ENCODE measurements around the gene SEMA5A. TPM values are rescaled to one million over a fixed set of nuclear protein-coding genes. Genes with fewer than 3 reads are reported as not detected.

The SEMA5A gene
- total RNA-seq, 4 donors from 2014 or later: 2.3 to 4.7 (median 3.7) TPM

GRCh38 chr5:9549941-9550340, 4.1 kb upstream of the SEMA5A start:
- peaks cover 0 to 31% of the 10 kb centered on the region in 2 donors for H3K36me3 ChIP-seq
- no peak overlapping the region for H3K27ac ChIP-seq
- 86 to 90% methylated on average over 5 of the region's 5 CpGs for WGBS, 2 donors (ENCODE audit: low coverage in 1 of 2)
- peaks cover 0 to 24% (median 10%) of the 10 kb centered on the region in 3 donors for H3K4me1 ChIP-seq
- no peaks in the 10 kb centered on the region for H3K9me3 ChIP-seq
- no peak overlapping the region for H3K4me3 ChIP-seq
- no peak for TF ChIP-seq CTCF (IDR thresholded peaks at IDR 0.05)
- peaks cover 6% of the 10 kb centered on the region for H3K27me3 ChIP-seq
- no peak for ATAC-seq

GRCh38 chr5:9547122-9547947, 1.5 kb upstream of the SEMA5A start:
- H3K27ac ChIP-seq: peak overlapping the region; percentile 2 to 90 (median 88)
- H3K4me3 ChIP-seq: peak overlapping the region; percentile 78 to 82
- no peak for TF ChIP-seq EP300 (IDR thresholded peaks at IDR 0.05)
- no peak for TF ChIP-seq CTCF (IDR thresholded peaks at IDR 0.05)
- no peak for TF ChIP-seq POLR2A (IDR thresholded peaks at IDR 0.05)
- no peak for TF ChIP-seq POLR2AphosphoS5 (IDR thresholded peaks at IDR 0.05)
- peaks cover 21% of the 10 kb centered on the region for H3K27me3 ChIP-seq
- H3K4me1 ChIP-seq: peaks cover 0 to 35% (median 13%) of the 10 kb centered on the region in 3 donors
- no peaks in the 10 kb centered on the region for H3K9me3 ChIP-seq
- 23 to 27% methylated on average over 6 of the region's 18 CpGs for WGBS, 2 donors (ENCODE audit: low coverage in 1 of 2)
- ATAC-seq: peak; percentile 3
- peaks cover 0 to 31% of the 10 kb centered on the region in 2 donors for H3K36me3 ChIP-seq

GRCh38 chr5:9545136-9545991, 511 bp downstream of the SEMA5A start:
- H3K27me3 ChIP-seq: peaks cover 29% of the 10 kb centered on the region
- peak; percentile 11 for ATAC-seq
- peaks cover 0 to 13% of the 10 kb centered on the region in 2 donors for H3K36me3 ChIP-seq
- peaks cover 0 to 35% (median 13%) of the 10 kb centered on the region in 3 donors for H3K4me1 ChIP-seq
- TF ChIP-seq POLR2A (IDR thresholded peaks at IDR 0.05) (no peak), CTCF (IDR thresholded peaks at IDR 0.05) (no peak), POLR2AphosphoS5 (IDR thresholded peaks at IDR 0.05) (no peak), EP300 (IDR thresholded peaks at IDR 0.05) (no peak)
- no peaks in the 10 kb centered on the region for H3K9me3 ChIP-seq
- no CpG with 5 or more reads among the region's 82 CpGs for WGBS, 2 donors (ENCODE audit: low coverage in 1 of 2)
- peak overlapping the region in 3 of 4 donors; percentile 87 to 90 (median 89) for H3K27ac ChIP-seq
- H3K4me3 ChIP-seq: peak overlapping the region; percentile 78 to 82

GRCh38 chr5:9544502-9545135, 1.3 kb downstream of the SEMA5A start:
- peak; percentile 70 for ATAC-seq
- peak overlapping the region in 2 of 4 donors; percentile 48 to 90 for H3K27ac ChIP-seq
- peaks cover 0 to 35% (median 13%) of the 10 kb centered on the region in 3 donors for H3K4me1 ChIP-seq
- H3K36me3 ChIP-seq: peaks cover 0 to 7% of the 10 kb centered on the region in 2 donors
- whole genome bisulfite sequencing, 2 donors (ENCODE audit: low coverage in 1 of 2): 0% methylated on average over 1 to 8 of the region's 45 CpGs
- peaks cover 29% of the 10 kb centered on the region for H3K27me3 ChIP-seq
- no peaks in the 10 kb centered on the region for H3K9me3 ChIP-seq
- TF ChIP-seq POLR2A (IDR thresholded peaks at IDR 0.05) (no peak), CTCF (IDR thresholded peaks at IDR 0.05) (peak; percentile 79 to 97 (median 80)), POLR2AphosphoS5 (IDR thresholded peaks at IDR 0.05) (no peak)
- peak overlapping the region; percentile 78 to 82 for H3K4me3 ChIP-seq

All from gastroesophageal sphincter (tissue), 4 donors.